ENCODE data around the gene PLA2G4F.

The PLA2G4F gene

GRCh38 chr15:42148808-42149492 lies 7.5 kb downstream of the PLA2G4F start:
- no peak for TF ChIP-seq CTCF (IDR thresholded peaks at IDR 0.05; ENCODE audit: low read depth, low read length)
- no peak for DNase-seq
- Histone ChIP-seq H3K36me3 (no peaks in the 10 kb centered on the region), H3K27me3 (no peaks in the 10 kb centered on the region), H3K9me3 (no peaks in the 10 kb centered on the region), H3K4me3 (ENCODE audit: low read depth, low read length) (no peak overlapping the region), H3K4me1 (no peaks in the 10 kb centered on the region)

- Histone ChIP-seq H3K27me3 (no peaks in the 10 kb centered on the region), H3K9me3 (no peaks in the 10 kb centered on the region), H3K4me1 (no peaks in the 10 kb centered on the region), H3K4me3 (ENCODE audit: low read depth, low read length) (no peak overlapping the region), H3K36me3 (no peaks in the 10 kb centered on the region)
- DNase-seq = no peak
- TF ChIP-seq CTCF (IDR thresholded peaks at IDR 0.05; ENCODE audit: low read depth, low read length) = no peak
Measured at GRCh38 chr15:42147431-42147735, 9.1 kb downstream of the PLA2G4F start.

GRCh38 chr15:42146551-42147430 lies 9.6 kb downstream of the PLA2G4F start:
- DNase-seq = no peak
- Histone ChIP-seq H3K4me1 (no peaks in the 10 kb centered on the region), H3K4me3 (ENCODE audit: low read depth, low read length) (no peak overlapping the region), H3K27me3 (no peaks in the 10 kb centered on the region), H3K9me3 (no peaks in the 10 kb centered on the region), H3K36me3 (no peaks in the 10 kb centered on the region)
- no peak for TF ChIP-seq CTCF (IDR thresholded peaks at IDR 0.05; ENCODE audit: low read depth, low read length)

GRCh38 chr15:42145546-42146455 lies 10.6 kb downstream of the PLA2G4F start:
- H3K4me1 ChIP-seq = no peaks in the 10 kb centered on the region
- H3K27me3 ChIP-seq = no peaks in the 10 kb centered on the region
- H3K9me3 ChIP-seq = no peaks in the 10 kb centered on the region
- DNase-seq = no peak
- TF ChIP-seq CTCF (IDR thresholded peaks at IDR 0.05; ENCODE audit: low read depth, low read length) = no peak
- H3K4me3 ChIP-seq (ENCODE audit: low read depth, low read length) = no peak overlapping the region
- H3K36me3 ChIP-seq = no peaks in the 10 kb centered on the region

GRCh38 chr15:42144841-42145375 lies 11.5 kb downstream of the PLA2G4F start:
- TF ChIP-seq CTCF (IDR thresholded peaks at IDR 0.05; ENCODE audit: low read depth, low read length) = no peak
- H3K4me3 ChIP-seq (ENCODE audit: low read depth, low read length) = no peak overlapping the region
- DNase-seq = no peak
- no peaks in the 10 kb centered on the region for H3K36me3 ChIP-seq
- H3K4me1 ChIP-seq = no peaks in the 10 kb centered on the region
- no peaks in the 10 kb centered on the region for H3K27me3 ChIP-seq
- no peaks in the 10 kb centered on the region for H3K9me3 ChIP-seq

Data from BE2C (cell line).